HepG2 (cell line): Measurements from ENCODE around the gene PHF2.

Source experiments
- CEBPG ChIP-seq: IDR thresholded peaks from 2 replicates; pipeline ENCODE4 v1.6.1; 2016
- GMEB1 ChIP-seq: sonication (generic); formaldehyde crosslinking; IDR thresholded peaks from 2 replicates; pipeline ENCODE4 v1.5.1; 2020; ENCODE audit warnings: missing genetic modification reagents, mild to moderate bottlenecking, borderline replicate concordance
- HDAC6 ChIP-seq: fragments of 200-600 bp; sonication (generic); IDR thresholded peaks from 2 replicates; pipeline ENCODE4 v1.7.0; 2017; ENCODE audit warnings: mild to moderate bottlenecking, antibody characterized with exemption, low read length, low read depth
- HNRNPLL ChIP-seq: fragments of 200-400 bp; formaldehyde crosslinking; IDR thresholded peaks from 2 replicates; pipeline ENCODE4 v1.6.1; 2017; ENCODE audit warnings: mild to moderate bottlenecking, low read depth, low read length; ENCODE audit not compliant: poor library complexity, severe bottlenecking
- KAT8 ChIP-seq: IDR thresholded peaks from 2 replicates; pipeline ENCODE4 v1.6.1; 2016; ENCODE audit warnings: missing genetic modification reagents, missing compliant biosample characterization
- RFX1 ChIP-seq: fragments of 450-650 bp; IDR thresholded peaks from 2 replicates; pipeline ENCODE4 v1.6.1; 2017
- TCF7 ChIP-seq: sonication (generic); IDR thresholded peaks from 2 replicates; pipeline ENCODE4 v1.6.1; 2016; ENCODE audit warnings: antibody characterized with exemption, low read depth
- TRIM24 ChIP-seq: sonication (generic); formaldehyde crosslinking; IDR thresholded peaks from 2 replicates; pipeline ENCODE4 v1.8.0; 2022; ENCODE audit warnings: mild to moderate bottlenecking, missing genetic modification reagents
- ZNF274 ChIP-seq: sonication (generic); formaldehyde crosslinking; IDR thresholded peaks from 2 replicates; pipeline ENCODE4 v1.5.1; 2020; ENCODE audit warnings: mild to moderate bottlenecking, missing genetic modification reagents
- ZNF607 ChIP-seq: sonication (generic); formaldehyde crosslinking; IDR thresholded peaks from 2 replicates; pipeline ENCODE4 v1.5.1; 2020; ENCODE audit warnings: missing genetic modification reagents, mild to moderate bottlenecking, borderline replicate concordance

- no peak for TF ChIP-seq RFX1
- TF ChIP-seq GMEB1 (CRISPR knock-in tag) = no peak
- no peak for TF ChIP-seq HDAC6
- no peak for TF ChIP-seq TCF7
- TF ChIP-seq ZNF274 = no peak
- TF ChIP-seq CEBPG (CRISPR knock-in tag) = no peak
- no peak for TF ChIP-seq HNRNPLL
- TF ChIP-seq KAT8 (CRISPR knock-in tag) = no peak
- TF ChIP-seq TRIM24 (CRISPR knock-in tag) = no peak
- TF ChIP-seq ZNF607 (CRISPR knock-in tag) = no peak
Observed at GRCh38 chr9:93725382-93725781, 149.0 kb downstream of the PHF2 start.
